Suprapubic skin (tissue), 4 donors: ENCODE measurements around the gene MN1. TPM values are rescaled to one million over a fixed set of nuclear protein-coding genes. Genes with fewer than 3 reads are reported as not detected.

ENCODE experiments used
- DNase-seq, 2 donors: peaks; one replicate each; pipeline ENCODE4 v3.0.0-alpha.2; 2019; ENCODE audit warnings: low spot score in 2 of 2
- H3K27ac ChIP-seq: fragments of 200-600 bp; sonication (generic); one replicate; pipeline ENCODE4 v1.5.1; 2019
- H3K27me3 ChIP-seq: fragments of 200-600 bp; sonication (generic); one replicate; pipeline ENCODE4 v1.5.1; 2019
- H3K36me3 ChIP-seq: fragments of 200-600 bp; sonication (generic); one replicate; pipeline ENCODE4 v1.5.1; 2019
- H3K4me1 ChIP-seq: fragments of 200-600 bp; sonication (generic); one replicate; pipeline ENCODE4 v1.5.1; 2019
- H3K4me3 ChIP-seq: fragments of 200-600 bp; sonication (generic); one replicate; pipeline ENCODE4 v1.5.1; 2019; ENCODE audit warnings: mild to moderate bottlenecking
- H3K9me3 ChIP-seq: fragments of 200-600 bp; sonication (generic); one replicate; pipeline ENCODE4 v1.5.1; 2019
- CTCF ChIP-seq, 2 donors: fragments of 200-600 bp in 1 of 2; fragments of 450-650 bp in 1 of 2; sonication (generic) in 1 of 2; IDR thresholded peaks; one replicate each; pipeline ENCODE4 v1.5.1; 2016 to 2019; ENCODE audit warnings: antibody characterized with exemption in 2 of 2, mild to moderate bottlenecking in 1 of 2, moderate library complexity in 1 of 2
- EP300 ChIP-seq: sonication (generic); formaldehyde crosslinking; IDR thresholded peaks from one replicate; pipeline ENCODE4 v1.6.1; 2017; ENCODE audit warnings: antibody characterized with exemption
- POLR2A ChIP-seq, 2 donors: fragments of 450-650 bp; IDR thresholded peaks; one replicate each; pipeline ENCODE4 v1.6.1; 2017; ENCODE audit warnings: antibody characterized with exemption in 2 of 2, mild to moderate bottlenecking in 2 of 2, moderate library complexity in 2 of 2
- POLR2AphosphoS5 ChIP-seq, 3 donors: sonication (generic); formaldehyde crosslinking; IDR thresholded peaks; one replicate each; pipeline ENCODE4 v1.6.1; 2017; ENCODE audit warnings: antibody characterized with exemption in 3 of 3
- WGBS: methylation state at CpG from one replicate; pipeline ENCODE4 v1.1.5; 2018; 5-methylcytosine and 5-hydroxymethylcytosine counted together
- total RNA-seq, 4 donors: library from RNA; depleted of rRNA; stranded (reverse); fragments of >200 nt; gene quantifications; one replicate each; pipeline ENCODE4 v1.1.0, GENCODE V29; 2016

The MN1 gene
- total RNA-seq, 4 donors from 2014 or later = 1.7 to 6.5 (median 4.1) TPM

GRCh38 chr22:27784120-27784475, 17.5 kb downstream of the MN1 start:
- DNase-seq = no peak
- 85% methylated on average over 5 of the region's 6 CpGs for WGBS
- Histone ChIP-seq H3K4me1 (peaks cover 9% of the 10 kb centered on the region), H3K36me3 (no peaks in the 10 kb centered on the region), H3K27me3 (no peaks in the 10 kb centered on the region), H3K27ac (no peak overlapping the region), H3K4me3 (no peak overlapping the region), H3K9me3 (no peaks in the 10 kb centered on the region)
- TF ChIP-seq POLR2AphosphoS5 (IDR thresholded peaks at IDR 0.05) (no peak), EP300 (no peak), CTCF (IDR thresholded peaks at IDR 0.05) (no peak), POLR2A (IDR thresholded peaks at IDR 0.05) (no peak)

- H3K9me3 ChIP-seq = no peaks in the 10 kb centered on the region
- H3K36me3 ChIP-seq = no peaks in the 10 kb centered on the region
- H3K4me3 ChIP-seq = no peak overlapping the region
- H3K4me1 ChIP-seq = peaks cover 12% of the 10 kb centered on the region
- TF ChIP-seq EP300 (no peak), POLR2A (IDR thresholded peaks at IDR 0.05) (no peak), CTCF (IDR thresholded peaks at IDR 0.05) (no peak)
- DNase-seq = no peak
- no peaks in the 10 kb centered on the region for H3K27me3 ChIP-seq
- WGBS = 81% methylated on average over 8 of the region's 13 CpGs
- H3K27ac ChIP-seq = no peak overlapping the region
Observed at GRCh38 chr22:27783436-27784119, 18.0 kb downstream of the MN1 start.

- TF ChIP-seq CTCF (IDR thresholded peaks at IDR 0.05) = no peak
- TF ChIP-seq EP300 = no peak
- no peak for TF ChIP-seq POLR2A (IDR thresholded peaks at IDR 0.05)
- DNase-seq = no peak
- Histone ChIP-seq H3K27ac (no peak overlapping the region), H3K36me3 (no peaks in the 10 kb centered on the region), H3K27me3 (no peaks in the 10 kb centered on the region), H3K9me3 (no peaks in the 10 kb centered on the region), H3K4me3 (no peak overlapping the region), H3K4me1 (peaks cover 19% of the 10 kb centered on the region)
- WGBS = 82% methylated on average over 8 of the region's 13 CpGs
Observed at GRCh38 chr22:27782088-27782487, 19.5 kb downstream of the MN1 start.

- Histone ChIP-seq H3K27ac (no peak overlapping the region), H3K27me3 (no peaks in the 10 kb centered on the region), H3K4me1 (peaks cover 37% of the 10 kb centered on the region), H3K9me3 (no peaks in the 10 kb centered on the region), H3K36me3 (no peaks in the 10 kb centered on the region), H3K4me3 (no peak overlapping the region)
- no peak for DNase-seq
- WGBS = 29% methylated on average over 9 of the region's 9 CpGs
- TF ChIP-seq CTCF (IDR thresholded peaks at IDR 0.05) (no peak), POLR2AphosphoS5 (IDR thresholded peaks at IDR 0.05) (peak in 1 of 3 donors; percentile 20)
Observed at GRCh38 chr22:27780161-27780575, 21.4 kb downstream of the MN1 start.

- H3K36me3 ChIP-seq = no peaks in the 10 kb centered on the region
- H3K4me3 ChIP-seq = no peak overlapping the region
- WGBS = 43% methylated on average over 3 of the region's 3 CpGs
- no peaks in the 10 kb centered on the region for H3K27me3 ChIP-seq
- no peak overlapping the region for H3K27ac ChIP-seq
- peaks cover 37% of the 10 kb centered on the region for H3K4me1 ChIP-seq
- no peaks in the 10 kb centered on the region for H3K9me3 ChIP-seq
- TF ChIP-seq CTCF (IDR thresholded peaks at IDR 0.05) (no peak), EP300 (no peak), POLR2A (IDR thresholded peaks at IDR 0.05) (no peak), POLR2AphosphoS5 (IDR thresholded peaks at IDR 0.05) (no peak)
- DNase-seq = no peak
Observed at GRCh38 chr22:27779643-27780042, 21.9 kb downstream of the MN1 start.
